GM18951 (cell line): Measurements from ENCODE around the gene DPM3.

ENCODE experiments used
- POLR2A ChIP-seq: IDR thresholded peaks from 4 replicates; pipeline ENCODE4 v1.6.1; 2011; ENCODE audit warnings: mild to moderate bottlenecking; ENCODE audit not compliant: insufficient read length, insufficient read depth; ENCODE audit errors: extremely low read depth
- in situ Hi-C: fragments of 300-500 bp; cut with MboI; formaldehyde crosslinking; loops from one replicate; pipeline ENCODE4 v1.12.0; 2022; ENCODE audit warnings: low sequenced_read_pairs, mixed read lengths, inconsistent platforms; ENCODE audit not compliant: unreplicated experiment

Gene DPM3

GRCh38 chr1:155103325-155103724 lies 37.0 kb downstream of the DPM3 start:
- TF ChIP-seq POLR2A: no peak
- in situ Hi-C loops: no loop called here

- TF ChIP-seq POLR2A: no peak
- in situ Hi-C loops: no loop called here
Measured at GRCh38 chr1:155099331-155099730, 41.0 kb downstream of the DPM3 start.

GRCh38 chr1:155094622-155094948 lies 45.7 kb downstream of the DPM3 start:
- in situ Hi-C loops: no loop called here

DNA sequence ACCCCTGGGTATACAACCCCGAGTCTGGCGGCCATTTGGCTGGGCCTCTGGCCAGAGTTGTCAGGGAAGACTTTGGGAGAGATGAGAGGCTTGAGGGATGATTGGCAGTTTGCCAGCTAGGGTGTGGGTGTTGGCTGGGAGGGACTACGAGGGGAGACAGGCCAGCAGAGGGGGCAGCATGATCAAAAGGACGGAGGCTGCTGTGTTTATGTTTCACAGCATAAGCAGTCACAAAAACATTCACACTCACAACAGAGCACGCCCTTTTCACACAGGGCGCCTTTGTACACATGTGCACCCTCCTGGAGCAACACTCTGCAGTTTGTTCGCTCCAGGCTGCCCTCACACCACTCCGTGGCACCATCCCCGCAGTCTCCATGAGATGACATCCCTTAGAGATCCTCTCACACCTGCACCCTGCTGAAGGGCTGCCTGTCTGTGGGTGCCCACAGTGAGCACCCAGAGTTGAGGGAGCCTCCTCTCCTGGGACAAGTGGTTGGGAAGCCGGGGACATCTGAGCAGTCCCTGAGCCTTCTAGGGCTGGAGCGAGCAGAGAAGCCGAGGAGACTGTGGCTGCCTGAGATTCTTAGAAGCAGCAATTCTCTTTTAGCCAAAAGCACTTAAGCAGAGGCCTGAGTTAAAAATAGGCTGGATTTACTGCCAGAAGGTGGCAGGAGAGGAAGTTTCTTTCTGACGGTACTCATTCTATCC lies 46.3 kb downstream of the DPM3 start:
- in situ Hi-C loops: no loop called here
- TF ChIP-seq POLR2A: no peak

More at GRCh38 chr1:155094622-155094948, 45.7 kb downstream of the DPM3 start:
- no peak for TF ChIP-seq POLR2A

DNA sequence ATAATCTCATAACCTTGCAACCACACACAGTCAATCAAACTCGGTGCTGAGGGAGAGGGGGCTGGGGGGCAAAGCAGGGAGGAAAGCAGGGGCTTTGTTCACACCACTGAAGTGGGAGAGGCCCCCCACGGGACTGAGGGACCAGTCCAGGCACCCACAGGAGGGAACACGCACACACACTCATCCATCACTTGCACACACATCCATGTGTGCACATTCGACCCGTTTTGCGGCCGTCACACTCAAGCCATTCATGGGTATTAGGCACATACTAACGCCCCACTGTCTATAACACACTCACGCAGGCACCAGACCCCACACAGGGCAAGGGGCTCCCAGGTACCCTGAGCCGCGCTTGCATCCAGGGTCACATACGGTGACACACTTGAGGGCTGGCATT lies 47.7 kb downstream of the DPM3 start:
- TF ChIP-seq POLR2A: no peak
- in situ Hi-C loops: no loop called here

DNA sequence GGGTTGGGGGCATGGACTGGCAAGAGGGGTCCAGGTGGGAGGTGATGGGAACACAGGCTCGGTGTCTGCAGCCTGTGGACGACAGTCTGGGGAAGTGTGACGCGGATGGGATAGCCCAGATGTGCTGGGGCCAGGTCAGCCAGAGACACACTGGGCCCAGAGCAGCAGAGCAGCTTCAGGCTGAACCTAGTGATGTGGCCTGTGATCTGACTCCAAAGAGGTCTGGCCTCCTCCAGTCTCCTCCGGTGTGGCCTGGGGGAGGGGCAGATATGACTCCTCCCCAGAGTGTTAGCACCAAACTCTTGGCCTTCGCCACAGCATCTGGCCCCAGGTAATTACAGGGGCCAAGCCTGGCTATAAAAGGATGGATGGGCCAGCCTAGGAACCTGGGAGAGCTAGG lies 48.2 kb downstream of the DPM3 start:
- in situ Hi-C loops: no loop called here
- TF ChIP-seq POLR2A: no peak

DNA sequence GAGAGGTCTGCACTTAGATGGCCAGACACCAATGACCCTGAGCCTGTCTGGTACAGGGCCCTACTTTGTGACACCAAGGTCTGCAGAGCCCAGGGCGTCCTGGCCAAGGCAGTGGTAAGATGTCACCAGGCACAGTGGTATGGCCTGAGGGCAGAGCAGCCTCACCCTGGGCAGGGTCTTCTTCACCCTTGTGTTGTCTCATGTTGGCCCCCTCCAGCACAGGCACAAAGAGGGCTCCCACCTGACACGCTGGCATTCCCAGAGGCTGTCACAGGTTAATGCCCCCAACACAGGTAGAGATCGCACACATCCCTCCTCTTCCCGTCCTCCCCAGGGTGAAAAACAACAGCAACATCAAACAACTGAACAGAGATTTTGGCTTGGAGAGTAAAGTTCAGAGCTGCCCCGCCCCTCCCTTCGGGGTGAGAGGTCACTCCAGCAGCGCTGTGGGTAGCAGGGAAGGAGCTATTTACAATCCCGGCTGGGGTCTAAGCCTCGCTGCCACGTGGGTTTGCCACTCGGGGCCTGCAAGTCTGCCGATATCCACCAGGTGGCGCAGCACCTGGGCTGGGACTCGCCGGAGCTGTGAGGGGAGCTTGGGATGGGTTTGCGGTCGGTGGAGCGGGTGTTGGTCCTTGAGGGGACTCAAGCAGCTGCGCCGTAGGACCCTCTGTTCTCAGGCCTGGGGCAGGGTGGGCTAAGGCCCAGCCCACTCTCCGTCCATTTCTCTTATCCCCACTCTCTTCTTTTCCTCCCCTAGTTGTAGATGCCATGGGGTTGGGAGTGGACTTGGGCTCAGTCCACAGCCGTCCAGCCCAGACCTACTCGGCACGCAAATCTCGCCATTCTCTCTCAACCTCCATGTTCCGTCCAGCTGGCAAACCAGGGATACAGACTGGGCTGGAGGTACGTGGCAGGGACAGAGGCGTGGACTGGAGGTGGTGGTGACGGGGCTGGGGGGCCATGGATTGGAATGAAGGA lies 49.0 kb downstream of the DPM3 start:
- no peak for TF ChIP-seq POLR2A
- in situ Hi-C loops: no loop called here
